NB4 (cell line): Measurements from ENCODE around the gene SUSD5.

ENCODE experiments used
- CTCF ChIP-seq: IDR thresholded peaks from one replicate; pipeline ENCODE4 v1.5.1; 2012; ENCODE audit warnings: low read depth, low read length
- POLR2A ChIP-seq: IDR thresholded peaks from 2 replicates; pipeline ENCODE4 v1.6.1; 2011; ENCODE audit warnings: mild to moderate bottlenecking; ENCODE audit not compliant: insufficient read length; ENCODE audit errors: extremely low read depth

DNA sequence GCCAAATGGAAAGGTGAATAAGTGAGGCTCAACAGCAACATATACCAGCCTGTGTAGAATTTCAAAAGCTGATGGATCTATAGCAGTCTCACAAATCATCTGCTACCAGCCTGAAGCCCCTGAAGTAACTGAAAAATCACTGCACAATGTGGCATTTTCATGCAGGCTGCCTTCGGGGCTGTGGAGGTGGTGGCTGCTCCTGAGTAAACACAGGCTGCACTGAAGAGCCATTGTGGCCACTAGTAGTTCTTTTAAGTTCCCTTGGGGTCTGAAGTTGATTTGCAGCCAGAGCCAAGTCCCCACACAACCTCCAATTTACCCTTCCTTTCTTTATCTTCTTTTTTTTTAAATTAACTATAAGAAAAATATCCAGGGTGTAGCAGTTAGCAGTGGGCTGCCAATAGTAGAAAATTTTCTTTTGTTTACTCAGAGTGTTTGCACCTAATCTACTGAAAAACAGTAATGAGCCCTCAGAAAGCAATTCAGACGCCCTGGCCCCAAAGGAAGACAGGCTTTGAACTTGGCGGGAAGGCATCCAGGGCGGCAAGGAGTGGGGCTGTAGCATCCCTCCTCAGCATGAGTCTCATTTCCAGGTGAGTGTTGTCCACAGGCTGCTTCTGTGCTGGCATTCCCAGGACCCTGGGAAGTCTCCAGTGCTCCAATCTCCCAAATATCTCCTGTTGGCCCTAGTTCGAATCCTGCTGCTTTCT lies 13.3 kb upstream of the SUSD5 start:
- no peak for TF ChIP-seq POLR2A
- no peak for TF ChIP-seq CTCF
